BJ (cell line): Measurements from ENCODE around the gene FBXL7. TPM values are rescaled to one million over a fixed set of nuclear protein-coding genes. Genes with fewer than 3 reads are reported as not detected.

Experiments used
- CTCF ChIA-PET: fragments of 350-600 bp; formaldehyde crosslinking; extraction: SDS; loops from one replicate; lab custom pipeline; 2021; ENCODE audit warnings: antibody characterized with exemption, inconsistent platforms; lab: Yijun Ruan, JAX
- POLR2A ChIA-PET: fragments of 300-600 bp; sonication (Branson Sonifier 250); formaldehyde crosslinking; extraction: SDS; loops from one replicate; lab custom pipeline; 2021; ENCODE audit warnings: antibody characterized with exemption; lab: Charles Lee
- DNase-seq: peaks from one replicate; pipeline ENCODE4 v3.0.0-alpha.2; 2011; ENCODE audit warnings: low read depth
- H3K27me3 ChIP-seq: 2 replicates; pipeline ENCODE4 v1.6.0; 2011; ENCODE audit warnings: low read length; ENCODE audit not compliant: control insufficient read depth, insufficient read depth
- H3K36me3 ChIP-seq: 2 replicates; pipeline ENCODE4 v1.5.1; 2011; ENCODE audit warnings: low read length; ENCODE audit not compliant: control insufficient read depth, insufficient read depth
- H3K4me3 ChIP-seq: 2 replicates; pipeline ENCODE4 v1.5.1; 2011; ENCODE audit warnings: low read depth, mild to moderate bottlenecking, control low read depth, low read length
- polyA plus RNA-seq: library from polyadenylated mRNA; depleted of rRNA; stranded (reverse); fragments of >200 nt; gene quantifications from 2 replicates; pipeline ENCODE4 v1.2.3, GENCODE V29; 2011
- TF ChIP-seq, protein P1 (sequence below): IDR thresholded peaks from 2 replicates; pipeline ENCODE4 v1.5.1; 2011; ENCODE audit warnings: low read depth, mild to moderate bottlenecking, control low read depth, inconsistent platforms, low read length, moderate library complexity; ENCODE audit not compliant: insufficient read depth

Gene FBXL7
- polyA plus RNA-seq, 1 experiment = 23.2 TPM

GRCh38 chr5:15492545-15492944 lies 7.4 kb upstream of the FBXL7 start:
- TF ChIP-seq, protein P1, sequence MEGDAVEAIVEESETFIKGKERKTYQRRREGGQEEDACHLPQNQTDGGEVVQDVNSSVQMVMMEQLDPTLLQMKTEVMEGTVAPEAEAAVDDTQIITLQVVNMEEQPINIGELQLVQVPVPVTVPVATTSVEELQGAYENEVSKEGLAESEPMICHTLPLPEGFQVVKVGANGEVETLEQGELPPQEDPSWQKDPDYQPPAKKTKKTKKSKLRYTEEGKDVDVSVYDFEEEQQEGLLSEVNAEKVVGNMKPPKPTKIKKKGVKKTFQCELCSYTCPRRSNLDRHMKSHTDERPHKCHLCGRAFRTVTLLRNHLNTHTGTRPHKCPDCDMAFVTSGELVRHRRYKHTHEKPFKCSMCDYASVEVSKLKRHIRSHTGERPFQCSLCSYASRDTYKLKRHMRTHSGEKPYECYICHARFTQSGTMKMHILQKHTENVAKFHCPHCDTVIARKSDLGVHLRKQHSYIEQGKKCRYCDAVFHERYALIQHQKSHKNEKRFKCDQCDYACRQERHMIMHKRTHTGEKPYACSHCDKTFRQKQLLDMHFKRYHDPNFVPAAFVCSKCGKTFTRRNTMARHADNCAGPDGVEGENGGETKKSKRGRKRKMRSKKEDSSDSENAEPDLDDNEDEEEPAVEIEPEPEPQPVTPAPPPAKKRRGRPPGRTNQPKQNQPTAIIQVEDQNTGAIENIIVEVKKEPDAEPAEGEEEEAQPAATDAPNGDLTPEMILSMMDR = no peak
- ChIA-PET POLR2A (no interaction called here), CTCF (interaction anchor here (1.0 to 1.1 kb wide), 2 partner anchors 10 to 503 kb away, joined by 3 read pairs; no protein-coding TSS in a partner anchor)
- peaks cover 8% of the 10 kb centered on the region for H3K27me3 ChIP-seq
- H3K4me3 ChIP-seq = no peak overlapping the region
- H3K36me3 ChIP-seq = no peaks in the 10 kb centered on the region
- no peak for DNase-seq

GRCh38 chr5:15493501-15493900 lies 6.5 kb upstream of the FBXL7 start:
- Histone ChIP-seq H3K4me3 (no peak overlapping the region), H3K36me3 (no peaks in the 10 kb centered on the region), H3K27me3 (peaks cover 5% of the 10 kb centered on the region)
- TF ChIP-seq, protein P1 = no peak
- POLR2A ChIA-PET = no interaction called here
- DNase-seq = no peak
- CTCF ChIA-PET = interaction anchor here (0.6 to 1.1 kb wide), 3 partner anchors 13 to 601 kb away, joined by 3 read pairs; no protein-coding TSS in a partner anchor

DNA sequence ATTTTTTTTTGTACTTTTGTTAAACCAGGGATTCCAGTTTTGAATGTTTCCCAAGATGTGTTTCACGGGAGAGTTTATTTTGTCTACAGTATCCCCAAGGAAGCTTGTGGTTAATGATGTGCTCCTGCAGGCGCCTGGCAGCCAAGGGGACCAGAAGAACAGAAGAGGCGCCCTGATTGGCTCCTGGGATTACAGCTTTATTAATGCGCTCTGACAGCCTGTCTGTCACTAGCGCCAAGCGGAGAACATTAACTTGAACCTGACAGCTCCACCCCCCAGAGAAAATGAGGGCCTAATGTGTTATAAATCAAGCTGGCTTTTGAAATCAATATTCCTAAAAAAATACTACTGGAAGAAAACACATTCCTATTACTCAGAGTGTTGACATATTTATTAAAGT lies 5.0 kb upstream of the FBXL7 start:
- TF ChIP-seq, protein P1 = no peak
- no peak for DNase-seq
- Histone ChIP-seq H3K4me3 (no peak overlapping the region), H3K36me3 (no peaks in the 10 kb centered on the region), H3K27me3 (peaks cover 2% of the 10 kb centered on the region; the same call in 1 of the 2 replicates)
- CTCF ChIA-PET = interaction anchor here (1.0 to 1.6 kb wide), 2 partner anchors 298 to 510 kb away, joined by 3 read pairs; no protein-coding TSS in a partner anchor
- POLR2A ChIA-PET = no interaction called here

GRCh38 chr5:15496886-15497285 lies 3.1 kb upstream of the FBXL7 start:
- TF ChIP-seq, protein P1 = no peak
- ChIA-PET POLR2A (no interaction called here), CTCF (interaction anchor here (0.7 to 1.4 kb wide), 4 partner anchors 8 to 311 kb away, joined by 3 to 5 read pairs (median 3); no protein-coding TSS in a partner anchor)
- DNase-seq = no peak
- Histone ChIP-seq H3K4me3 (no peak overlapping the region), H3K27me3 (0 out of 2 replicates have a peak, but pooled peaks cover 2% of the 10 kb centered on the region), H3K36me3 (no peaks in the 10 kb centered on the region)

GRCh38 chr5:15500325-15501001 lies 483 bp downstream of the FBXL7 start:
- TF ChIP-seq, protein P1 = no peak
- Histone ChIP-seq H3K4me3 (peak overlapping the region; percentile 77), H3K36me3 (no peaks in the 10 kb centered on the region), H3K27me3 (no peaks in the 10 kb centered on the region)
- ChIA-PET CTCF (interaction anchor here (0.6 to 4.8 kb wide), 6 partner anchors 221 to 494 kb away, joined by 3 to 20 read pairs (median 7); no protein-coding TSS in a partner anchor), POLR2A (interaction anchor here (0.8 to 1.6 kb wide), 2 partner anchors 9 to 11 kb away, joined by 4 read pairs; no protein-coding TSS in a partner anchor)
- DNase-seq = no peak
